HG03066 (cell line): ENCODE measurements around the gene SH2D6.
A peak's percentile ranks its signal among the peaks of the same experiment; 100 is the strongest.

Experiments
- ATAC-seq: cut with Tn5 transposase; IDR thresholded peaks from one replicate; pipeline ENCODE4 v1.9.1; 2021; ENCODE audit warnings: low read depth; ENCODE audit not compliant: unreplicated experiment

SH2D6 gene

DNA sequence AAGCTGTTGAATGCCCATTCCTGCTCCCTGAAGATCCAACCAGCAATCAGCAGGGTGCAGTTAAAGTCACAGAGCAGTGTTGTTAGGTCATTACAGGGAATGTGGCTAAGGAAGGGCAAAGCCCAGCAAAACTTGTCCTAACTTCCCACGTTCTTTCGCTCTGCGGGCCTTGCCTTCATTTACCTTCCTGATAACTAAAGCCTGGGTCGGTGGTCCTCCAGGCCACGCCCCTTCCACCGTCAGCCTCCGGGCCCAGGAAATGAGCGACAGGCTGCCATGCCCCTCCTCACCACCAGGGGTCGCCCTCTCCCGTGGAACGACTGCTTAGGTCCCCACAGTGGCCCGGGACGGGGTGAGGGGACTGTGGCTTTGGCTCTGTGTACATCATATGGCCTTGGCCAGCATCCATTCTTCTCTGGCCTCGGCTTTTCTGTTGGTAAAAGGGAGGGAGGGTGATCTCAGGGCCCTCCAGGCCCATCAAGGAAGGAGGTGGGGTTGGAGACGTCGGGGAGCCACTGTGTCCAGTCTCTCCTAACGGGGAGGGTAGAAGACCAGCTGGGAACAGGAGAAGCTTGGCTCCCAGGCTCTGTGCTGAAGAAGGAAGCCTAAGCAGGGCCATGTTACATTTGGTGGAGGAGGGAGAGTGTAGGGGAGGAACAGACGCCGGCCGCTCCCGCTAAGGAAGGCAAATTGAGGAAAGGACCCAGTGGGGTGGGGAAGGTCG lies 2.2 kb downstream of the SH2D6 start:
- peak; percentile 54 for ATAC-seq

DNA sequence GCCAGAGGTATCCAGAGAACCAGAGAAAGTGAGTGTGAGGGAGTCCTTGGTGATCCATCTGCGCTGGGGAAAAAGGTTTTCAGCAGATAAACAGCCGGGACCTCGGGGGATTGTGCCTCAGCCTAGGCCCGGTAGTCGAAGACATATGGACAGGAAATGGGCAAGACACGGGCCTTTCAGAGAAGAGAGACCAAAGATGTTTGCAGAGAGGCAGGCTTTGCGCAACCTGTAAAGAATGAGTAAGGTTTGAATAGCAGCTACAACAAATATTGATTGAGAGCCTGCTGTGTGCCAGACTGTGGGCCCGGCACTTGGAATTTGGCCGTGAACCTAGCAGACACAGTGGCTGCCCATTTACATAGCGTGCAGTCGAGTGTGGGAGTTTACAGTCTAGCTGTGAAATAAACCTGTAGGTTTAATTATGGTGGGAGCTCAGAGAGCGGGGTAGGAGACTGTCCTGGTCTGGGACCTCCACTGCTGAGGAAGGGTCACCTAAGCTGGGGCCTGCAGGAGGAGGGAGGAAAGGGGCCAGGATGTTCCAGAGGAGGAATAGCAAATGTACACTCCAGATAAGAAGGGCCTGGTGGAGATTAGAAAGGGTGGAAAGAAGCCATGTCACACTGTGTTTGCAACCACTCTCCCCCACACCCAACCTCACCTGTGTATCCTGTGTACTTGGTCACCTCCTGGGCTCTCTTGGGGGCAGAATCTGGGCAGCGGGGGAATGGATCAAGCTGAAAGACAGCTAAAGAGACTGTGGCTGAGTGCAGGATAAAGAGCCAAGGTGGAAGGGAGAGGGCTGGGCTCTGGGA lies 3.0 kb downstream of the SH2D6 start:
- no peak for ATAC-seq

DNA sequence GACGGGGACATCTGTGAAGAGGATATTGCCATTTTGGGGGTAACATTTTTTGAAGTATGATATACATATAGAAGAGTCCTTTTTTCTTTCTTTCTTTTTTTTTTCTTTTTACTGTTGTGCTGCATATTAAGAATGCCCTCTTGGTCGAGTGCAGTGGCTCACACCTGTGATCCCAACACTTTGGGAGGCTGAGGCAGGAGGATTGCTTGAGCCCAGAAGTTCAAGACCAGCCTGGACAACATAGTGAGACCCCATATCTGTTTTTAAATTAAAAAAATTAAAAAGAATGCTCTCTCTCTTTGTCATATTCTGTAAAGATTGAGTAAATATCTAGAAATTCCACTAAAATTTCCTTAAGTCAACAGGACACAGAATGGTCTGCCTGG lies 3.6 kb downstream of the SH2D6 start:
- no peak for ATAC-seq

DNA sequence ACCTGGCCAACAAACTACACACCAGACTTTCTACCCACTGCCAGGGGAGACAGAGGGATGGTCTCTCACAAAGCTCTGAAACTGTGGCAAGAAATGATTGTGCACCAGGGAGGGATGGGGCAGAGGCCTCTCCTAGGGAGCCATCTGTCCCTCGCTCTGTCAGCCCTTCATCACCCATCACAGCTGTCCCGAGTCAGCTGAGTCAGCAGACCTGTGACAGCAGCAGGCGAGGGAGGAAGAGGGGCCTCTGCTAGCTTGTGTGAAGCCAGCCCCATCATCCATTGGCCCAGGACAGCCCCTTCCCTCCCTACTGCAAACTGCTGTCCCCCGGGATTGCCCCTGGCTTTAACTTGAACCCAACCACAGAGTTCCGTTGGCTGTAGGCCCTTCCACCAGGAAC lies 5.0 kb downstream of the SH2D6 start:
- ATAC-seq = no peak

DNA sequence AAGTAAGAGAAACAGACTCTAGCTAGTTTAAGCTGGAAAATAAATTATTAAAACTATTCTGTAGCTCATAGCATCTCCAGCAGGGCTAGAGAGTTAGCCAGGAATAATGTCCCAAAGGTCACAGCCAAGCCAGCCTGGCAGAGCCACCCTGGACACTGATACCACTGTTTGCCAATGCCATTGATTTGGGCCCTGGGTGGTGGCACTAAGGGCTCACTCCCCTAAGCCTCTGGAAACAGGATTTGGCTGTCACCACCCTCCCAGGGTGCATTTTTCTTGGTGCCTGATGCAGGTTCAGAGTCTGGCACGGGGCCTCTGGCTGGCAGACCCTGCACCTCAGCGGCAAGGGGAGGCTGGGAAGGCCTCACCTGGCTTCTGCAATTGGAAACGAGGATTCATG lies 7.1 kb downstream of the SH2D6 start:
- ATAC-seq = no peak

DNA sequence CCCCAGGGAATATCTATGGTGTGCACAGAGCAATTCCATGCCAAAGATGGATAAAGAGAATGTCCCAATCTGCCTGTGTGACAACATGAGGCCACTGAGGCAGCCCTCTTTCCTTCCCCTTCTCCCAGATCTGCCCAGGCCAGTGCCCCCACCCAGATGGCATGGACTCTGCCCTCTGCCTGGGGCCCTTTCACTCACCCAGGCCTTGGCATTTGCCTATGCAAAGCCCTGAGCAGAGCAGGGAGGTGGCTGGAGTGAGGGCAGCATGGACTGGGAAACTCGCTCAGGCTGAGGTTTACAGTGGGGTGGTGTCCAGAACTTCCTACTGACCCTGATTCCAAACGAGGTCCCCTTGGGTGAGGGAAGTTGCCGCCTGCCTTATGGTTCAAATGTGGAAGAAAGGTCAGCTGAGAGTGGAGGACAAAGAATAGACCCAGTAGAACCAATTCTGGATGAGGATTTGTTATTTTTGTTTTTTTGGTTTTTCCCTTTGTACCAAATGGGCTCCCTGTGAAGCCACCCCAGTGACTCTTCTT lies 8.9 kb downstream of the SH2D6 start:
- ATAC-seq = no peak

DNA sequence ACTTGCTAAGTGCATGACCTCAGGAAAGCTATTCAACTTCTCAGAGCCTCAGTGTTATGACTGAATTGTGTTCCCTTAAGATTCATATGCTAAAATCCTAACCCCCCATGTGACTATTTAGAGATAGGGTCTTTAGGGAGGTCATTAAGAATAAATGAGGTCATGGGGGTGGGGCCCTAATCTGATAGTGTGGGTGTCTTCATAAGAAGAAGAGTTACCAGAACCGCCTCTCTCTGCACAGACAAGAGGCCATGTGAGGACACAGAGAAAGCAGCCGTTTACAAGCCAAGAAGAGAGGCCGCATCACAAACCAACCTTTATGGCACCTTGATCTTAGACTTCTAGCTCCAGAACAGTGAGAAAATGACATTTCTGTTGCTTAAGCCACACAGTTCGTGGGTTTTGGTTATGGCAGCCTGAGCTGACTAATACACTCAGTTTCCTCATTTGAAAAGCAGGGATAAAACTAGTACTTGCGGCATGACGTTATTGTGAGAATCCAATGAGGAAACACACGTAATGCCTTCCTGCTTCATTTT lies 9.9 kb downstream of the SH2D6 start:
- ATAC-seq = no peak

DNA sequence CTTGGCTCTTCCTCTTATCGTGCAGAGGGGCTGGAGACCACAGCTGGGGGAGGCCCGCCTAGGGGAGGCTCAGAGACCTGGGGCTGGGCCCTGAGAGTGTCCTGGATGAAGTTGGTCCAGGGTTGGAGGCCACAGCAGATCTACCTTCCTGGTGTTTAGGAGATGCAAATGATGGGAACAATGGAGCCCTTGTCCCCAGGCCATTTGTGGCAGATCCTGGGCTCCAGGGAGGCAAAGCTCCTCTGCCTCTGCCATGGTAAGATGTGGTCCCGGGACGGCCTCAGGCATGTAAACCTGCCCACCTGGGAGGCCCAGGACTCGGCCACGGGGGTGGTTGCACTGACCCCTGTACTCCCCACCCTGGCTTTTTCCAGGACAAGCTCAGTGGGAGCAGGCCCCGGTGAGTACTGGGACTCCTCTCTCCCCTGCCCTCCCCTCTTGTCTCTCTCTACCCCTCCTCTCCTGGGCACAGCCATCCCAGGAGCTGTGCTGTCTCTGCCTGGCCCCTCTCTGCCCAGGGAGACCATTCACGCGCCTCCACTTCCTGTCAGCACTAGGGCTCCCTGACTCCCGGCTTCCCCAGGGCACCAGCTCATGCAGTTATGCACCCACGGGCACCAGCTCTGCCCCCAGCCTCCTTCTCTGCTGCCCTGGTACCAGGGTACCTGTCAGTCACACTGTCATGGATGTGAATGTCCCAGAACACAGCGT lies 10.9 kb downstream of the SH2D6 start:
- no peak for ATAC-seq

DNA sequence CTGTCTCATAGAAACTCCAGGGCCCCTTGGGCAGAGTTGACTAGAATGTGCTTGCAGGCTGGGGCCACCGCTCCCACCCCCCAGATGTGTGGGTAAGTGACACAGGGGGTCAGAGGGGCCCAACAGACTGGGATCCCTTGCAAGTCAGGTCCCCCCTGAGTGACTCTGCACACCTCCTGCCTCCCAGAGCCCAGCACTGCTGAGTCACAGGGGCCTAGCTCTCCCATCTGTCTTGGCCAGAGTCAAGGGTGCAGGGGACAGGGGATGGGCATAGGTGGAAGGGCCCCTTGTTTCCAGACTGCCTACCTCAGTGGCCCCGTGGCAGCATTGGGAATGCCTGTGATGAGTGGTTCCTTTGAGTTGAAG lies 11.4 kb downstream of the SH2D6 start:
- no peak for ATAC-seq

DNA sequence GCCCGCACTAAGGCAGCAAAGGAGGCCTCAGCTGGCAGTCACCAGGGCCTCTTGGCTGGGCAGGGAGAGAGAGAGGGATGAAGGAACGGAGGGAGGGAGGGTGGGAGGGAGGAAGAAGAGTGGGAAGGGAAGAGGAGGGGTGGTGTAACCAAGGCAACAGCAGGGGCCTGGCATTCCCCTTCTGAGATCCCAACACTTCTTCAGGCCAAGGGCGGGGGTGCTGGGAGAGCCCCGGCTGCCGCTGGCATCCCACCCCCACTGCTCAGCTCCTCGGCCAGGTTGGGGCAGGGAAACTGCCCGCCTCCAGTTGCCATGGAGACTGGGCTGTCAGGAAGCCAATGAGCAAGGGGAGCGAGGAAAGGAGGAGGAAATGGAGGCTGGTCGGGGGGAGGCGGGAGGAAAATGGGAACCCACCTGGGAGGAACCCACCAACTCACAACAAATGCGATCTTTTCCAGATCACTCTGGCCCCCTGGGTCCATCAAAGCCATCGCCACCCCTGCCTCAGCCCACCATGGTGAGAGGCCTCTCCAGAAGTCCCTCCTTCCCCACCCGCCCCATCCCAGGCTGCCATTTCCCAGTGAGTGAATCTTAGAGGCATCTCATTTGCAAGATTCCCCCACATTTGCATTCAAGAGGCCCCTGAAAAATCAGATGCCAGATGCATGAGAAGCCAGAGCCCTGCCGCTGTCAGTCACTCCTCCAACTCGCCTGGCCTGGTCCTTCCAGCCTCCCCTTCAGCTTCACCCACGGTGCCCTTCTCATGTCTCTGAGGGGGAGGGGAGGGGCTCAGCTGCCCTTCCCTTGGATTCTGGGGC lies 12.4 kb downstream of the SH2D6 start:
- no peak for ATAC-seq

DNA sequence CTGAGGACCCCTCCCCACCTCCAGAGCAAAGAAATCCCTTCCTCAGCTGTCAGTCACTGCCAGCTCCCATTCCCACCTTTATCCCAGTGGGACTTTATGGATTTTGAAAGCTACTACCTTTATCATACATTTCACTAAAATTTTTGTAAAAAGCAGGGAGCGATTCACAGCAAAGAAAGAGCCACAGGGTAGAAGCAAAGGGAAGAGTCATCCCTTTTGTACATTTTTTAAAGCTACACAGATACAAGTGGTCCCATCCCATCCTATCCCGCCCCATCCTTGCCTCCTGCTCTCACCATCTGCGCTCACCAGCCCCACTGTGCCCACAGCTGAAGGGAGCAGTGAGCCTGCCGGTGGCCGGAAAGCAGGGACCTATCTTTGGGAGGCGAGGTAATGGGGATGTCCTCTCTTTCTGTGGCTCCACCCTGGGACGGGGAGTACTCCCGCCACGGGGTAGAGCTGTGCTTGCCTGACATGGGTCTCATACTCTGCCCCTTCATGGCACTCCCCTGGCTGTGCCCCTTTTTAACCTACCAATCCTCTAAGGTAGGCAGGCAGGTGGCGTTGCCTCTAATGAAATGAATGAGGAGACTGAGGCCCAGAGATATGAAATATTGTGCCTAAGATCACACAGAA lies 13.2 kb downstream of the SH2D6 start:
- ATAC-seq = no peak

DNA sequence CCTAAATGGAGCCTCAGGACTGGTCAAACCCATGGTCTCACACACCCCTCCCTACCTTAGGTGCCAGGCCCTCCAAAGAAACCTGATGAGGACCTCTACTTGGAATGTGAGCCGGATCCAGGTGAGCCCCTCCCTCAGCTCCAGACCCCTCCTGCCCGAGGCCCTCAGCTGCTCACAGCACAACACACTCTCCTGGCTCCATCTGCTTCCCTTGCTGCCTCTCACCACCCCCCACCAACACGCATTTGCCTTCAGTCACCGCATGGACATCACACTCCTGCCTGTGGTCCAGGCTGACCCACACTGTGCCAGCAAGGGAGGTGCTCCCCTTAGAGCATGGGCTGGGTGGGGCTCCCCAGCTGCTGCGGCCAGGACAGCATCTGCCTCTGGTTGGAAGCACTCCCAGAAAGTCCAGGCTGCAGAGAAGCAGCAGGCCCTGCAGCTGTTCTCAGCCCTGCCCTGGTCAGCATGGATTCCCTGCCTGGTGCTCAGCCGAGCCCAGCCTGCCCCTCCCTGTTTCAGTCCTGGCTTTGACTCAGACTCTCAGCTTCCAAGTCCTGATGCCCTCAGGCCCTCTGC lies 15.1 kb downstream of the SH2D6 start:
- no peak for ATAC-seq

DNA sequence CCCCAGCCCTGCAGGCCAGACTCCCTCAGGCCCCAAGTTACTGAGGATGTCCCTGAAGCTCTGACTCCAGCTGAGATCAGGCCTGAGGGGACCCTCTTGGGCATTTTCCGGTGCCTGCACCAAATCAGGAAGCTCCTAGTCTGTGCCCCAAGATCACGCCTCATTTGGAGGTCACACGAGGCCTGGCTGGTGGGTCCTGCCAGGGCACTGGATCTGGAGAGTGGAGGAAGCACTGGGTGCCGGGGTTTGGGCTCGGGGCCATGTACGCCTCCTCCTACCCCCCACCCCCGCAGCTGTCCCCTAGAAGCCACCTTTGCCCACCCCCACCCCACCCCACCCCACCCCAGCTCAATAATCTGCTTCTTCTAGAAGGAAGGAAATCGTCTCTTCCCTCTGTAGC lies 16.2 kb downstream of the SH2D6 start:
- ATAC-seq = no peak

DNA sequence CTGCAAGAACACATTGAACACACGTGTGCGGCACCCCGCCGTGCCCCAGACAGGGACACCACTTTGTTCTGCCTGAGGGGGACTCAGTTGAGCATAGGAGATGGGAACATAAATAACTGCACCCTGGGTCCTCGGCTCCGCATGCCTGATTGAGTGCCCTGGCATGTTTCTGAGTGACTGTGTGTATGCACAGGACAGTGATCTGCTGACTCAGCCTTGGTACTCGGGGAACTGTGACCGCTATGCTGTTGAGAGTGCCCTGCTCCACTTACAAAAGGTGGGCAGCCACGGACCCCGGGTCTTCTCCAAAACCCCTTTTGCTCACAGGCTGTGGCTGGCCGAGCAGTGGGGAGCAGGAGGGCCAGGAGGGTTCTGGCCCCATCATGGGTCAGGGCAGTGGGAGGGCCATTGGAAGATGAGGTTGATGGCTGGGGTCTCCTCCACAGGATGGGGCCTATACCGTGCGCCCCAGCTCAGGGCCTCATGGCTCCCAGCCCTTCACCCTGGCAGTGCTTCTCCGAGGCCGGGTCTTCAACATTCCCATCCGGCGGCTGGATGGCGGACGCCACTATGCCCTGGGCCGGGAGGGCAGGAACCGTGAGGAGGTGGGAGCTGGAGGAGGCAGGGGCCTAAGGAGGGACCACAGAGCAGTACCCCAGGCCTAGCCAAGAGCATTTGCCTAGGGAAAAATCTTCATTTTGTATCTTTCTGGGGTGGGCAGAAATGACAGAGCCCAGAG lies 16.9 kb downstream of the SH2D6 start:
- ATAC-seq = no peak

DNA sequence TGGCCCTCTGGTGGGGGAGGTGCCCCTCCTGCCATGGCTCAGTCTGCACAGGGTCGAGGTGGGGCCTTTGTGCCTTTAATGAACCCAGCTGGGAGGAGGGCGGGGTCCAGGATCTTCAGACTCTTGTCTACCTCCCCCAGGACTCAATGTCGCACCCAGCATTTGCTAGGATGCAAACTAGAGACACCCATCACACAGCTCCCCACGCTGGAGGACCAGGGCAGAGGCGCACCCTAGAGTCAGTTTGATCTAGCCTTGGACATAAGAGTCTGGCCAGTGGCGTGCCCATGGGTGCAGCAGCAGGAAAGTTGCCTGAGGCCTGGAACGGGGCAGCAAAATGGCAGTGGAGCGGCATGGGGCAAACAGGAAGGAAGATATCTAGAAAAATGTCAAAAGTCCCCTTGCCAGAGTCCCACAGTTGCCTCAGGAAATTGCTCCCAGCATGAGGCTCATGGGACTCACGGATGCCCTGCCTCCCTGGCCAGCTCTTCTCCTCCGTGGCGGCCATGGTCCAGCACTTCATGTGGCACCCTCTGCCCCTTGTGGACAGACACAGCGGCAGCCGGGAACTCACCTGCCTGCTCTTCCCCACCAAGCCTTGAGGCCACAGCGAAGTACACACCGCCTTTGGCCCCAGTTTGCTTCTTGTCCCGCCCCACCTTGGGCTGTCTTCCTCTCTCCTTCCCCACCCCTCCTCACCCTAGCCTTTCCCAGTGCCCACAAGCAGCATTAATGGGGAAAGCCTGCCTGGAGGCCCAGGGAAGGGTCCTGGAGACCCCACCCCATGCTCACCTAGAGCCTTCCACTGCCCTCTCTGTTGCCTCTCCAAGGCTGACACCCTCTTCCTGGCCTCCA lies 17.7 kb downstream of the SH2D6 start:
- ATAC-seq = no peak

DNA sequence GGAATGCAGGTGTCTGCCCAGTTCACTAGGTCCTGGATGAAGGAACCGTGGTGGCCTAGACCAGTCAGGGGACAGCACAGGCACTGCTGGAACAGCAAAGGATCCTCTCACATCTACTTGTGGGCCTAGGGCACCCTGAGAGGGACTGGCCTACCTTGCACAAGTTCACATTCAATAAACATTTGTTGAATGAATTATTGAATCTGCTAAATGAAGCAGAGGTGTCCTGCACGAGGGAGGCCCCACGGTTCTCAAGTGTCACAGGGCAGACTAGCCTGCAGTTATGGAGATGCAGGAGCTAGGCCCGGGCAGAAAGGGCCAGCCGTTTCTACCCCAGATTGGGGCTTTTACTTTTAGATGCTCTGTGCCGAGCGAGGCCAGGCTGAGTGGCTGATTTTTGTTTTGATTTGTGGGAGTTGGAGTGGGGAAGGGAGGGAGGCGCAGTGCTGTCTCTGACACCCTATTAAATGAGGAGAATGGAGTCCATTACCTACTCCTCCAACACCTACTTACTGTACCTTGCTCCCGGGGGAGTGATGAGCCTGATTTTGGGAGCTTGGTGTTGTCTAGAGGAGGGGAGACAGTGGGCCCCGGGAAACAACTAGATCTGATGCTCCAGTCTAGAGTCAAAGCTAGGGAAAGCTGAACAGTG lies 18.4 kb downstream of the SH2D6 start:
- no peak for ATAC-seq

DNA sequence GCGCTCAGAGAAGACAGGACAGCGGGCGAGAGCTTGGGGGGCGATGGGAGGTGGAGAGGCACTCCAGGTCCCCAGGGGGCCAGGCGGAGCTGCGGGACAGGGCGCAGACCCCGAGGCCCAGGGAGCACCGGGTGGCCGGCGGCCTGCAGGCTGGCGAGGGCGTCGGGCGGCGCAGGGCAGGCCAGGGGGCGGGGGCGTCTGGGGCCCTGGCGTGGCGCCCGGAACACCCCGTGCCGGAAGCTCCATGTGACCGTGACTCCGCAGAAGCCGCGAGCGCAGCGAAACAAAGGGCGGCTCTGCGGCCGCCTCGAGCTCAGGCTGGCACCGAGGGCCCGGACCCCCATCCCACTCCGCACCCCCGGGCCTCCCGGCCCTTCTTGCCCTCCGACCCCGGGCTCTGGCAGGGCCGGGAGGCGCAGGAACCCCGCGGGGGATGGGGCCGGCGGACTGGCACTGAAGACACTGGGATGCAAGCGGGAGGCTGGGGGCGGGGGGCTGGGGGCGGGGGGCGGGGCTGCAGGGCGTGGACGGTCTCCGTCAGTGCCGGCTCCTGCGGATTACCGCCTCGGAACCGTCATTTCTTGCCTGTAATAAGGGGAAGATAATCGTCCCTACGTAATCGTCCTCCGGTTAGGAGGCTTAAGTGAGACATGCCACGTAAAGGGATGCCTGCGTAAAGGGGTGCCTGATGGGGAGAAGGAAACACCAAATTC lies 19.1 kb downstream of the SH2D6 start:
- peak; percentile 86 for ATAC-seq
